ENCODE measurements around the gene MYH14. TPM values are rescaled to one million over a fixed set of nuclear protein-coding genes. Genes with fewer than 3 reads are reported as not detected.

The MYH14 gene
- total RNA-seq, 2 experiments from 2014 or later, result not detected

DNA sequence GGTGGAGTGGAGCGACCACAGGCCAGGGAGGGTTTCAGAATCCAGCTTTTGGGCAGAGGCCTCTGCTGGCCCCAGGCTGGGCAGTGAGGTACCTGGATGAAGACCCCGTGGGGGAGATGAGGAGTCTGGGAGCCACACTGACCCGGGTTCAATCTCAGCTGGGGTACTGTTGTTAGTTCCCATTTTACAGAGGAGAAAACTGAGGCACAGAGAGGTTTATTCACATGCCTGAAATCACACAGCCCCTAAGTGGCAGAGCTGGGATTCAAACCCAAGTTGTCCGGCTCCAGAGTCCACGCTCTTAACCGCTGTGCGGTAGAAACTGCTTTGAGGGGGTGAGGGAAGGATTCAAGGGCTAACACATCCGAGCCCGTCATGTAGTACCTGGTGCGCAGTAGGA, 45.0 kb downstream of the MYH14 start:
- no peak for ATAC-seq
- POLR2A ChIA-PET, result no interaction called here
- no peak for DNase-seq
- TF ChIP-seq, protein P1, sequence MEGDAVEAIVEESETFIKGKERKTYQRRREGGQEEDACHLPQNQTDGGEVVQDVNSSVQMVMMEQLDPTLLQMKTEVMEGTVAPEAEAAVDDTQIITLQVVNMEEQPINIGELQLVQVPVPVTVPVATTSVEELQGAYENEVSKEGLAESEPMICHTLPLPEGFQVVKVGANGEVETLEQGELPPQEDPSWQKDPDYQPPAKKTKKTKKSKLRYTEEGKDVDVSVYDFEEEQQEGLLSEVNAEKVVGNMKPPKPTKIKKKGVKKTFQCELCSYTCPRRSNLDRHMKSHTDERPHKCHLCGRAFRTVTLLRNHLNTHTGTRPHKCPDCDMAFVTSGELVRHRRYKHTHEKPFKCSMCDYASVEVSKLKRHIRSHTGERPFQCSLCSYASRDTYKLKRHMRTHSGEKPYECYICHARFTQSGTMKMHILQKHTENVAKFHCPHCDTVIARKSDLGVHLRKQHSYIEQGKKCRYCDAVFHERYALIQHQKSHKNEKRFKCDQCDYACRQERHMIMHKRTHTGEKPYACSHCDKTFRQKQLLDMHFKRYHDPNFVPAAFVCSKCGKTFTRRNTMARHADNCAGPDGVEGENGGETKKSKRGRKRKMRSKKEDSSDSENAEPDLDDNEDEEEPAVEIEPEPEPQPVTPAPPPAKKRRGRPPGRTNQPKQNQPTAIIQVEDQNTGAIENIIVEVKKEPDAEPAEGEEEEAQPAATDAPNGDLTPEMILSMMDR (IDR thresholded peaks at IDR 0.05), result no peak
- intact Hi-C loops (cut with micrococcal nuclease), result no loop called here
- peaks cover 8% of the 10 kb centered on the region for H3K9me3 Mint-ChIP-seq
- H3K27me3 Mint-ChIP-seq, result peaks cover 10% of the 10 kb centered on the region
- no peak overlapping the region for H3K4me3 Mint-ChIP-seq
- H3K36me3 Mint-ChIP-seq (ENCODE audit: low read depth), result peaks cover 3% of the 10 kb centered on the region
- CTCF ChIA-PET, result no interaction called here
- H3K4me1 Mint-ChIP-seq (ENCODE audit: low read depth), result no peaks in the 10 kb centered on the region
- no peak overlapping the region for H3K27ac Mint-ChIP-seq

DNA sequence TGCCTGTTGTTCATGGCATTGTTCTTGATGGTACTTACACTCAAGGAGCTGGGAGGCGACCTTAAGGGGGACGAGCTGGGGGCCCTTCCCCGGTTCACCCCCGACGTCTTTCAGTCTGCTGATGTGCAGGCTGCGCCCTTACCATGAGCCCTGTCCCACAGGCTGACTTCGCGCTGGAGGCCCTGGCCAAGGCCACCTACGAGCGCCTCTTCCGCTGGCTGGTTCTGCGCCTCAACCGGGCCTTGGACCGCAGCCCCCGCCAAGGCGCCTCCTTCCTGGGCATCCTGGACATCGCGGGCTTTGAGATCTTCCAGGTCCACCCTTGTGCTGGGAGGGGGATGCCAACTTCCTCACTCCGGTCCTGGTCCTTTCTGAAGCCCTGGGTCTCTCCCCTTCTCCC, 45.4 kb downstream of the MYH14 start:
- ATAC-seq (no peak), DNase-seq (no peak)
- ChIA-PET CTCF (no interaction called here), POLR2A (no interaction called here)
- TF ChIP-seq, protein P1 (IDR thresholded peaks at IDR 0.05), result no peak
- peaks cover 3% of the 10 kb centered on the region for H3K36me3 Mint-ChIP-seq (ENCODE audit: low read depth)
- no peaks in the 10 kb centered on the region for H3K4me1 Mint-ChIP-seq (ENCODE audit: low read depth)
- intact Hi-C loops (cut with micrococcal nuclease), result no loop called here
- peaks cover 8% of the 10 kb centered on the region for H3K9me3 Mint-ChIP-seq
- H3K27ac Mint-ChIP-seq, result no peak overlapping the region
- H3K4me3 Mint-ChIP-seq, result no peak overlapping the region
- H3K27me3 Mint-ChIP-seq, result peaks cover 10% of the 10 kb centered on the region

DNA sequence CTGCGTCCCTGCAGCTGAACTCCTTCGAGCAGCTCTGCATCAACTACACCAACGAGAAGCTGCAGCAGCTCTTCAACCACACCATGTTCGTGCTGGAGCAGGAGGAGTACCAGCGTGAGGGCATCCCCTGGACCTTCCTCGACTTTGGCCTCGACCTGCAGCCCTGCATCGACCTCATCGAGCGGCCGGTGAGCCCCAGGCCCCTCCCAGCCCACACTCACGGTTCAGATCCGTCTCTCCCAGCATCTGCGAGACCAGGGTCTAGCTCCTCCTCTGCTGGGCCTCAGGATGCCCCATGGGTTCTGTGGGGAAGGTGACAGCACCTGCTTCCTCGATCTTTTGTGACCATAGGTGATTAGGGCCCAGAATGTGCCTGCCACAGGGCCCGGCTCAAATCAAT, 46.2 kb downstream of the MYH14 start:
- no peak for DNase-seq
- H3K9me3 Mint-ChIP-seq, result peaks cover 8% of the 10 kb centered on the region
- ATAC-seq, result no peak
- TF ChIP-seq, protein P1 (IDR thresholded peaks at IDR 0.05), result no peak
- intact Hi-C loops (cut with micrococcal nuclease), result no loop called here
- no peaks in the 10 kb centered on the region for H3K4me1 Mint-ChIP-seq (ENCODE audit: low read depth)
- H3K4me3 Mint-ChIP-seq, result no peak overlapping the region
- H3K36me3 Mint-ChIP-seq (ENCODE audit: low read depth), result peaks cover 3% of the 10 kb centered on the region
- POLR2A ChIA-PET, result no interaction called here
- CTCF ChIA-PET, result no interaction called here
- H3K27me3 Mint-ChIP-seq, result peaks cover 10% of the 10 kb centered on the region
- H3K27ac Mint-ChIP-seq, result no peak overlapping the region

DNA sequence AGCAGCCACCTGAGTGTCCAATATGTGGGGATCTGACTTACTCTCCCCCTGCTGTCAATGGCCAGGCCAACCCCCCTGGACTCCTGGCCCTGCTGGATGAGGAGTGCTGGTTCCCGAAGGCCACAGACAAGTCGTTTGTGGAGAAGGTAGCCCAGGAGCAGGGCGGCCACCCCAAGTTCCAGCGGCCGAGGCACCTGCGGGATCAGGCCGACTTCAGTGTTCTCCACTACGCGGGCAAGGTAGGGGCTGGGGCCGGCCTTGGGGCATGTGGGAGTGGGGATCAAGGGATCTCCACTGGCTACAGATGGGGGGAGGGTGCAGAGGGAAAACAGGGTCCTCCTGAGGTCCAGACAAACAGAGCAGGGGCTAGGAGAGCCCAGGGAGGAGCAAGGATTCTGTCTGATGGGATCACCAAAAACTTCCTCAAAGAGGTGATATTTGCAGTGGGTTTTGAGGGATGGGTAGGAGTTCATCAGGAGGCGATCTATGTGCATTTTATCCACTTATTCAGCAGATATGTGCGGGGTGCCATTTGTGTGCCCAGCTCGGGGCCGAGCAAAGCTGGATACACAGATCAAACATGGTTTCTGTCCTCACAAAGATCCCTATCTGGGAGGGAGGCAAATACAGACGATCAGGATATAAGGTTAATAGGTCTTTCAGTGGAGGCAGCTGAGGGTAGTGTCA, 47.2 kb downstream of the MYH14 start:
- no peaks in the 10 kb centered on the region for H3K4me1 Mint-ChIP-seq (ENCODE audit: low read depth)
- DNase-seq (no peak), ATAC-seq (no peak)
- TF ChIP-seq, protein P1 (IDR thresholded peaks at IDR 0.05), result no peak
- H3K27me3 Mint-ChIP-seq, result peaks cover 12% of the 10 kb centered on the region
- POLR2A ChIA-PET, result no interaction called here
- H3K4me3 Mint-ChIP-seq, result no peak overlapping the region
- H3K9me3 Mint-ChIP-seq, result peaks cover 12% of the 10 kb centered on the region
- peaks cover 3% of the 10 kb centered on the region for H3K36me3 Mint-ChIP-seq (ENCODE audit: low read depth)
- CTCF ChIA-PET, result no interaction called here
- H3K27ac Mint-ChIP-seq, result no peak overlapping the region
- intact Hi-C loops (cut with micrococcal nuclease), result no loop called here

DNA sequence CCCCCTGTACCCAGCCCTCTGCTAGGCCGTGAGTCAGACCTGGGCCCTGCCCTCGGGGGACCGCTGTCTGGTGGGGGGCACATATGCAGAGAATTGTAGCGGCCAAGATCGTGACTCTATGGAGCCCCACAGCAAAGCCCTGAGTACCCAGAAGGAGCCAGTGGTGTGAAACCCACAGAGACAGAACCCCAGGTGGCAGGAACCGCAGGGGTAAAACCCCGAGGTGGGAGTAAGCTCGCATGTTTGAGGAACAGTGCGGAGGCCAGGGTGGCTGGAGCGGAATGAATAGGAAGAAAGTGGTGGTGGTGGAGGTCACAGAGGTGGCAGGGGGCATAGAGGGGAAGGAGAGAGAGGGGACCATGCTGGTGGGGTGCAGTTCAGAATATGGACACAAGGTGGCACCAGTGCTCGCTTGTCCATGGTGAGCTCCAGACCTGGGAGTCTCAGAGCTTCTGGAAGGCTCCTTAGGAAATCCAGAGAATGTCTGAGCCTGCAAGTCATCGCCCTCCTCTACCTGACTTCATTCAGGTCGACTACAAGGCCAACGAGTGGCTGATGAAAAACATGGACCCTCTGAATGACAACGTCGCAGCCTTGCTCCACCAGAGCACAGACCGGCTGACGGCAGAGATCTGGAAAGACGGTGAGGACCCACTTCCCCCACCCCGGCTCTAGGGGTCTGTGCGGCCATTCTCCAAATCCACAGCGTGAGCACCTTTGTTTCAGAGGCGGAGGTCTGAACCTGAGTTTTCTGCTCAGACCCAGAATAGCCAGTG, 48.9 kb downstream of the MYH14 start:
- Mint-ChIP-seq H3K4me1 (ENCODE audit: low read depth) (no peaks in the 10 kb centered on the region), H3K36me3 (ENCODE audit: low read depth) (peaks cover 3% of the 10 kb centered on the region), H3K4me3 (no peak overlapping the region), H3K9me3 (peaks cover 12% of the 10 kb centered on the region), H3K27ac (no peak overlapping the region), H3K27me3 (peaks cover 17% of the 10 kb centered on the region)
- ChIA-PET CTCF (interaction anchor here (0.6 to 1.5 kb wide), 7 partner anchors 10 to 209 kb away, joined by 3 read pairs; no protein-coding TSS in a partner anchor), POLR2A (no interaction called here)
- DNase-seq, result peak; percentile 55
- ATAC-seq, result no peak
- TF ChIP-seq, protein P1 (IDR thresholded peaks at IDR 0.05), result peak; percentile 77
- intact Hi-C loops (cut with micrococcal nuclease), result no loop called here
